ENCODE measurements around the gene FMNL2.

FMNL2 gene

DNA sequence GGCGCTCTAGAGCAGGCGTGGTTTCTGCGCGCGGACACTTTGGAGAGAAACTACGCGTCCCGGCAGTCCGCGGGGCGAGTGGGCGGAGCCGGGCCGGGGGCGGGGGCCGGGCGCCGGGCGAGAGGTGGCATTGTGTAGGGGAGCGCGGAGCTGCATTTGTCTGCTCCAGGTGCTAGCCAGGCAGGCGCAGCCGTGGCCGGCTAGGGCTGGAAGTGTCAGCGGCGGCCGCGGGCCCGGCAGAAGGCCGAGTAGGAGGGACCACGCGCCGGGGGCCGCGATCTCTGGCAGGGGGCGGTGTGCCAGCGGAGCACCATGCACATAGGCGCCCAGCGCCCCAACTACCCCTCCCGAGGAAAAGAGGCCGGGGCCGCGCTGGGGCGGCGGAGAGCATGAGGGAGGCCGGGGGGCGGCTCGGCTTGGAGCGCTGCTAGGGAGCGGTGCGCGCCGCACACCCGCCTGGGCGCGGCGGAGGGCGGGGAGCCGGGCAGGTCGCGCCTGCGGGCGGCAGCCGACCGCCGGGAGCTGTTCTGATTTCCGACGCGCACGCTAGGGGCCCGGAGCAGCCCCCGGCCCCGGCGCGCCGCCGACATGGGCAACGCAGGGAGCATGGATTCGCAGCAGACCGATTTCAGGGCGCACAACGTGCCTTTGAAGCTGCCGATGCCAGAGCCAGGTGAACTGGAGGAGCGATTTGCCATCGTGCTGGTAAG is at the start of gene FMNL2:
Gene FMNL2, plus strand, starts transcription at position 159 of the 710 bp plus-strand sequence.
- peak within 1 kb of the TSS; percentile 89 to 93 for H3K27ac ChIP-seq
- TF ChIP-seq, protein P1, sequence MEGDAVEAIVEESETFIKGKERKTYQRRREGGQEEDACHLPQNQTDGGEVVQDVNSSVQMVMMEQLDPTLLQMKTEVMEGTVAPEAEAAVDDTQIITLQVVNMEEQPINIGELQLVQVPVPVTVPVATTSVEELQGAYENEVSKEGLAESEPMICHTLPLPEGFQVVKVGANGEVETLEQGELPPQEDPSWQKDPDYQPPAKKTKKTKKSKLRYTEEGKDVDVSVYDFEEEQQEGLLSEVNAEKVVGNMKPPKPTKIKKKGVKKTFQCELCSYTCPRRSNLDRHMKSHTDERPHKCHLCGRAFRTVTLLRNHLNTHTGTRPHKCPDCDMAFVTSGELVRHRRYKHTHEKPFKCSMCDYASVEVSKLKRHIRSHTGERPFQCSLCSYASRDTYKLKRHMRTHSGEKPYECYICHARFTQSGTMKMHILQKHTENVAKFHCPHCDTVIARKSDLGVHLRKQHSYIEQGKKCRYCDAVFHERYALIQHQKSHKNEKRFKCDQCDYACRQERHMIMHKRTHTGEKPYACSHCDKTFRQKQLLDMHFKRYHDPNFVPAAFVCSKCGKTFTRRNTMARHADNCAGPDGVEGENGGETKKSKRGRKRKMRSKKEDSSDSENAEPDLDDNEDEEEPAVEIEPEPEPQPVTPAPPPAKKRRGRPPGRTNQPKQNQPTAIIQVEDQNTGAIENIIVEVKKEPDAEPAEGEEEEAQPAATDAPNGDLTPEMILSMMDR (IDR thresholded peaks at IDR 0.05): peak in 1 of 2 experiments; percentile 10
- DNase-seq: peak; percentile 89 to 93
- no peaks in the 10 kb centered on the region for H3K36me3 ChIP-seq
- peaks cover 0 to 34% (median 9%) of the 10 kb centered on the region in 4 donors for H3K4me1 ChIP-seq
- peak within 1 kb of the TSS; percentile 96 to 98 for H3K4me3 ChIP-seq
- H3K9me3 ChIP-seq: no peaks in the 10 kb centered on the region
- intact Hi-C loops (cut with DNase I; ENCODE audit: low total_unique reads): loop anchor here (5.0 to 10.0 kb wide), 4 partner anchors 62 to 290 kb away; no protein-coding TSS in a partner anchor
- H3K27me3 ChIP-seq: no peaks in the 10 kb centered on the region

- Histone ChIP-seq H3K27ac (no peak overlapping the region), H3K9me3 (no peaks in the 10 kb centered on the region), H3K4me3 (no peak overlapping the region), H3K36me3 (no peaks in the 10 kb centered on the region), H3K27me3 (no peaks in the 10 kb centered on the region), H3K4me1 (no peaks in the 10 kb centered on the region)
- intact Hi-C loops (cut with DNase I; ENCODE audit: low total_unique reads): no loop called here
- TF ChIP-seq, protein P1 (IDR thresholded peaks at IDR 0.05): no peak
- no peak for DNase-seq
Observed at GRCh38 chr2:152292991-152293390, 42.0 kb upstream of the FMNL2 start.

GRCh38 chr2:152297715-152298114 is 37.3 kb upstream of the FMNL2 start:
- no peaks in the 10 kb centered on the region for H3K4me1 ChIP-seq
- TF ChIP-seq, protein P1 (IDR thresholded peaks at IDR 0.05): no peak
- no peaks in the 10 kb centered on the region for H3K27me3 ChIP-seq
- H3K9me3 ChIP-seq: no peaks in the 10 kb centered on the region
- intact Hi-C loops (cut with DNase I; ENCODE audit: low total_unique reads): no loop called here
- no peak for DNase-seq
- no peak overlapping the region for H3K27ac ChIP-seq
- no peaks in the 10 kb centered on the region for H3K36me3 ChIP-seq
- no peak overlapping the region for H3K4me3 ChIP-seq

GRCh38 chr2:152298754-152299153 is 36.2 kb upstream of the FMNL2 start:
- Histone ChIP-seq H3K27me3 (no peaks in the 10 kb centered on the region), H3K9me3 (no peaks in the 10 kb centered on the region), H3K36me3 (no peaks in the 10 kb centered on the region), H3K4me1 (no peaks in the 10 kb centered on the region), H3K4me3 (no peak overlapping the region), H3K27ac (no peak overlapping the region)
- intact Hi-C loops (cut with DNase I; ENCODE audit: low total_unique reads): no loop called here
- no peak for DNase-seq
- TF ChIP-seq, protein P1 (IDR thresholded peaks at IDR 0.05): no peak

DNA sequence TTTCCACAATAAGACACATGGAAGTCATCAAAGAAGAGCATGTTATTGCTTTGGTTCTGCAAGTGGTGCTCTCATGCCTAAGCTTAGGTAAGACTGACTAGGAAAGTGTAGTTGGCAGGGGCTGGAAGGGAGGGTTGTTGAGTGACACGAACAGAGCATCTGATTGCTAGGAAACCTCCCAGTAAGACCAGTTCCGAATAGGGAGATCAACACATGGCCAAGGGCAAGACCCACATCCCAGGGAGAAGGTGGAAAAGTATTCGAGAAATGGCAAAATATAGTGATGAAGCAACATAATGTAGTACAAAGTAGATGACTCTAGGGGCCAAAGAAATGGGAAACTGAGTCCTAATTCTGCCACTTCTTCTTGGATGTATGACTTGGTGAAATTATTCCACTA is 33.8 kb upstream of the FMNL2 start:
- Histone ChIP-seq H3K36me3 (no peaks in the 10 kb centered on the region), H3K4me1 (no peaks in the 10 kb centered on the region), H3K9me3 (no peaks in the 10 kb centered on the region), H3K27me3 (no peaks in the 10 kb centered on the region), H3K27ac (no peak overlapping the region), H3K4me3 (no peak overlapping the region)
- DNase-seq: no peak
- intact Hi-C loops (cut with DNase I; ENCODE audit: low total_unique reads): no loop called here
- TF ChIP-seq, protein P1 (IDR thresholded peaks at IDR 0.05): no peak
